Breast epithelium (tissue), 4 donors: ENCODE measurements around the gene LRRC46. TPM values are rescaled to one million over a fixed set of nuclear protein-coding genes. Genes with fewer than 3 reads are reported as not detected.

Experiments used
- DNase-seq, 2 donors: peaks; one replicate each; pipeline ENCODE4 v3.0.0-alpha.2; 2019; ENCODE audit warnings: low spot score in 2 of 2
- H3K27ac ChIP-seq, 2 donors: fragments of 200-600 bp; sonication (generic) in 1 of 2; one replicate each; pipeline ENCODE4 v1.5.1; 2016 to 2019; ENCODE audit warnings: mild to moderate bottlenecking in 1 of 2
- H3K27me3 ChIP-seq, 2 donors: fragments of 200-600 bp; sonication (generic) in 1 of 2; one replicate each; pipeline versions ENCODE4 v1.5.1 to v1.6.0; 2017 to 2019; ENCODE audit warnings: control low read depth in 1 of 2, mild to moderate bottlenecking in 1 of 2
- H3K36me3 ChIP-seq: fragments of 200-600 bp; one replicate; pipeline ENCODE4 v1.5.1; 2019
- H3K4me1 ChIP-seq, 2 donors: fragments of 200-600 bp; sonication (generic); one replicate each; pipeline ENCODE4 v1.5.1; 2016 to 2019; ENCODE audit warnings: control low read depth in 1 of 2
- H3K4me3 ChIP-seq, 3 donors: fragments of 200-600 bp; sonication (generic); 1 replicate in 2 of 3; 2 replicates in 1 of 3; pipeline ENCODE4 v1.5.1; 2016 to 2019; ENCODE audit warnings: mild to moderate bottlenecking in 3 of 3, moderate library complexity in 2 of 3
- H3K9me3 ChIP-seq, 2 donors: fragments of 200-600 bp; sonication (generic) in 1 of 2; one replicate each; pipeline ENCODE4 v1.5.1; 2016 to 2019; ENCODE audit warnings: control low read depth in 1 of 2
- POLR2A ChIP-seq: fragments of 450-650 bp; IDR thresholded peaks from one replicate; pipeline ENCODE4 v1.6.1; 2016; ENCODE audit warnings: antibody characterized with exemption, mild to moderate bottlenecking, moderate library complexity
- POLR2AphosphoS5 ChIP-seq, 3 donors: sonication (generic); formaldehyde crosslinking; IDR thresholded peaks; one replicate each; pipeline ENCODE4 v1.6.1; 2017; ENCODE audit warnings: antibody characterized with exemption in 3 of 3
- intact Hi-C: fragments of 100-400 bp; cut with DNase I; formaldehyde crosslinking; loops from one replicate; pipeline ENCODE4 v1.15.1; 2023; ENCODE audit warnings: low total_unique reads
- total RNA-seq, 3 donors: library from RNA; depleted of rRNA; stranded (reverse); fragments of >200 nt; gene quantifications; one replicate each; pipeline ENCODE4 v1.1.0, GENCODE V29; 2016
- TF ChIP-seq, protein P1 (sequence below), 3 donors: fragments of 450-650 bp; IDR thresholded peaks; one replicate each; pipeline ENCODE4 v1.5.1; 2016 to 2017; ENCODE audit warnings: antibody characterized with exemption in 3 of 3, mild to moderate bottlenecking in 3 of 3, moderate library complexity in 3 of 3

Gene LRRC46
- total RNA-seq, 3 donors from 2014 or later: 0.16 to 0.59 (median 0.33) TPM

DNA sequence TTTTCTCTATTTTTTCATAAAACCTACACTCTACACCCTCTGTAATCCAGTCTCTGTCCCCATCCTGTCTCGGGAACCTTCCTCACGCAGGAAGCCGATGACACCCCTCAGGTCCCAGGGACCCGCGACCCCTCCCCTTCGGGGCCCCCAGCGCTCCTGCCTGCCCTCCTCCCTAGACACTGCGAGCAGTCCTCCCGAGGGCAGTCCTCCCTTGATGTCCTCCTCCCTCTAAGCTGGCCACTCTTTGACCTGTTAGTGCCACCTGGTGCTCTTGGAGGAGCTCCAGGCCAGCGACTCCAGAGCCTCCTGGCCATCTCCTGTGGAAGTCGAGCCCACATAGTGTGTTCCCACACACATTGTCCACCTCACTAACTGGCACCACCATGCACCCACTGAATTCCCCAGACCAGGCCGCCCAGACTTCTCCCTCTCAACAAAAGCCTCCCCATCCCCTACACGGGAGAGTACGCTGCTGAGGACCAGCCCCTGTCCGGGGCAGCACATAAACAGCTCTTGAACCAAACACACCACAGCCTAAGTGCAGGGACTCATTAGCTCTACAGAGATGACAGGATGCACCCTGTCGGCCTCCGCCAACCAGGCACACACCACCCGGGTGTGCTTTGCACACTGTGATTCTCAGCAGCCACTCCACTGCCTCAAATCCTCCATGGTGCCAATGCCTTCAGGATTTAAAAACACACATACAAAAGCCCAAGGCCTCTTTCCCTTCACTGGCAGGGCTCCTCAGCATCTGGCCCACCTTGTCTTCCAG lies 19.1 kb upstream of the LRRC46 start:
- Histone ChIP-seq H3K27me3 (no peaks in the 10 kb centered on the region), H3K4me3 (no peak overlapping the region), H3K4me1 (no peaks in the 10 kb centered on the region), H3K27ac (no peak overlapping the region), H3K36me3 (no peaks in the 10 kb centered on the region), H3K9me3 (no peaks in the 10 kb centered on the region)
- TF ChIP-seq POLR2AphosphoS5 (IDR thresholded peaks at IDR 0.05) (no peak), POLR2A (no peak)
- TF ChIP-seq, protein P1, sequence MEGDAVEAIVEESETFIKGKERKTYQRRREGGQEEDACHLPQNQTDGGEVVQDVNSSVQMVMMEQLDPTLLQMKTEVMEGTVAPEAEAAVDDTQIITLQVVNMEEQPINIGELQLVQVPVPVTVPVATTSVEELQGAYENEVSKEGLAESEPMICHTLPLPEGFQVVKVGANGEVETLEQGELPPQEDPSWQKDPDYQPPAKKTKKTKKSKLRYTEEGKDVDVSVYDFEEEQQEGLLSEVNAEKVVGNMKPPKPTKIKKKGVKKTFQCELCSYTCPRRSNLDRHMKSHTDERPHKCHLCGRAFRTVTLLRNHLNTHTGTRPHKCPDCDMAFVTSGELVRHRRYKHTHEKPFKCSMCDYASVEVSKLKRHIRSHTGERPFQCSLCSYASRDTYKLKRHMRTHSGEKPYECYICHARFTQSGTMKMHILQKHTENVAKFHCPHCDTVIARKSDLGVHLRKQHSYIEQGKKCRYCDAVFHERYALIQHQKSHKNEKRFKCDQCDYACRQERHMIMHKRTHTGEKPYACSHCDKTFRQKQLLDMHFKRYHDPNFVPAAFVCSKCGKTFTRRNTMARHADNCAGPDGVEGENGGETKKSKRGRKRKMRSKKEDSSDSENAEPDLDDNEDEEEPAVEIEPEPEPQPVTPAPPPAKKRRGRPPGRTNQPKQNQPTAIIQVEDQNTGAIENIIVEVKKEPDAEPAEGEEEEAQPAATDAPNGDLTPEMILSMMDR (IDR thresholded peaks at IDR 0.05): no peak
- intact Hi-C loops: no loop called here
- no peak for DNase-seq

DNA sequence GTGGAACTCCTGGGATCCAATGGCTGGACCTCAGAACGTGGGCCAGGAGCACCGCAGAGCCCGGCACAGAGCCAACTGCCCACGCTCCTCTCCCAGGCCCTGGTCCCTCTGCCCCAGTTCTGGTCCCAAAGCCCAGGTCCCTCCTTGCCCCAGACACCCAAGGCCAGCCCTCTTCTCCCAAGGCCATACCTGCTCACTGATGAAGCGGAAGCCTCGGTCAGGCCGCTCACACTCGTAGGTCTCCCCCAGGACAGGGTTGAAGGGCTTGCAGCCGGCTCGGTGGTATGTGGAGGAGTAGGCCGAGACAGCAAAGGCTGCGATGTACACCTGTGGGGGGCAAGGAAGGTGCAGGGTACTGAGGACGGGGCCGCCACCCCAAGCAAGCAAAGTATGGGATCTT lies 18.4 kb upstream of the LRRC46 start:
- no peaks in the 10 kb centered on the region for H3K9me3 ChIP-seq
- intact Hi-C loops: no loop called here
- no peak for DNase-seq
- H3K27me3 ChIP-seq: no peaks in the 10 kb centered on the region
- H3K4me1 ChIP-seq: no peaks in the 10 kb centered on the region
- no peak overlapping the region for H3K4me3 ChIP-seq
- H3K27ac ChIP-seq: no peak overlapping the region
- no peaks in the 10 kb centered on the region for H3K36me3 ChIP-seq
- TF ChIP-seq POLR2AphosphoS5 (IDR thresholded peaks at IDR 0.05) (no peak), POLR2A (no peak)
- TF ChIP-seq, protein P1 (IDR thresholded peaks at IDR 0.05): no peak

DNA sequence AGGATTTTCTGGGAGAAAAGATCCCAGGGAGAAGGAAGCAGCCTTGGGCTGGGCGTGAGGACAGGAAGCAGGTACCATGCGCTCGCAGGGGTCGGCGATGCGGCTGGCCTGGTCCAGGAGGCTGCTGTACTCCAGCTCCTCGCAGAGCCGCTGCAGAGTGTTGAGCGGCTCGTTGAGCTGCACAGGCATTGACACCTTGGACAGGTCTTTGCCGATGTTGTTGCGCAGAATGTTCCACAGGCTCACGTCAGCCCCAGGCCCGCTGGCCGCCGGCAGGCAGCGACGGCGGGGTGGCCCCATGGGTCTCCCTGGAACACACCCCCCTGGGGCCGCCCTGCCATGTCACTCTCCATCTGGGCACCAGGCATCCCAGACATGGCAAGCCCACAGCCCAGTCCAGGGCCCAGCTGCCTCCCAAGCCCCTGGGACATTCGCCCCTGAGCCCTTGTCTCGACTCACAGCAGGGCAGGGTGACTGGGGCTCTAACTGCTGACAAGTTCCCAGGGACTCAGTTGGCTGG lies 17.9 kb upstream of the LRRC46 start:
- Histone ChIP-seq H3K9me3 (no peaks in the 10 kb centered on the region), H3K4me1 (no peaks in the 10 kb centered on the region), H3K36me3 (no peaks in the 10 kb centered on the region), H3K27ac (no peak overlapping the region), H3K27me3 (no peaks in the 10 kb centered on the region), H3K4me3 (no peak overlapping the region)
- no peak for DNase-seq
- no peak for TF ChIP-seq POLR2A
- no peak for TF ChIP-seq POLR2AphosphoS5 (IDR thresholded peaks at IDR 0.05)
- TF ChIP-seq, protein P1 (IDR thresholded peaks at IDR 0.05): no peak
- intact Hi-C loops: no loop called here

DNA sequence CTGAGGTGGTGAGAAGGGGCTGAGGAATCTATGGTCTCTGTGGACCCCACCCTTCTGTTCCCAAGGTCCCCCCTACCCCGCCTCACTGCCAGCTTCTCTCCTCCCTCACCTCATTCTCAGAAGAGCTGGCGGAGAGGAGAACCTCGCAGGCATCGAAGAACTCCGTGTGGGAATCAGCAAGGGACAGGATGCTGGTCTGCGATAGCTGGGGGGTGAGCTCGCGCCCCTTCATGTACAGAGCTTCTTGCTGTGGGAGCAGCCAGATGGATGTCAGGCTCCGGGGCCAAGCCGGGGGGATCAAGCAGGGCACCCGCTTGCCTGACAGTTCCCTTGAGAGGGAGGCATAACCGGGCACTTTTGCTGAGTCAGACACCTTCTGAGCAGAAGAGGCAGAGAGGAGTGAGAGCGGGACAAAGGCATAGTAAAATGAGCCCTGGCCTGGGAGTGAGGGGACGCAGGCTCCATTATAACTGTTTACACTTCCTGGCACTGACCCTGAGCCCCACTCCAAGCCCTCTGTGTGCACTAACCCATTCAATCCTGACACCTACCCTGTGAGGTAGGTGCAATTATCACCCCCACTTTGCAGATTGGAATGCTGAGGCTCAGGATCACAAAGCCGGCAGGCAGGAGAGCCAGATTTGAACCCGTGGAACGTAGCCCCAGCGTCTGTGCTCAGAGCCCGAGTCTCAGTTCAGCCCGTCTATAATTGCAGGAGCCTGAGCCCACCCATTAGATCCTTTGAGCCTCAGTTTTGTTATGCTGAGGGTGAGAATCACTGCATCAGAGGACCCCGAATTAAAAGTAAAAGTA lies 16.2 kb upstream of the LRRC46 start:
- Histone ChIP-seq H3K36me3 (no peaks in the 10 kb centered on the region), H3K4me1 (no peaks in the 10 kb centered on the region), H3K27ac (no peak overlapping the region), H3K9me3 (no peaks in the 10 kb centered on the region), H3K4me3 (no peak overlapping the region), H3K27me3 (no peaks in the 10 kb centered on the region)
- intact Hi-C loops: no loop called here
- no peak for DNase-seq
- TF ChIP-seq, protein P1 (IDR thresholded peaks at IDR 0.05): no peak
- no peak for TF ChIP-seq POLR2AphosphoS5 (IDR thresholded peaks at IDR 0.05)
- TF ChIP-seq POLR2A: no peak
